DND-41 (cell line): ENCODE results near the gene C1orf35.

Experiments used
- CTCF ChIP-seq: IDR thresholded peaks from 2 replicates; pipeline ENCODE4 v1.5.1; 2012; ENCODE audit warnings: borderline replicate concordance, low read length, moderate library complexity, mild to moderate bottlenecking; ENCODE audit not compliant: poor library complexity, severe bottlenecking; ENCODE audit errors: extremely low read depth
- EZH2 ChIP-seq: IDR thresholded peaks from 3 replicates; pipeline ENCODE4 v1.6.1; 2012; ENCODE audit warnings: borderline replicate concordance, low read depth, mild to moderate bottlenecking, moderate library complexity, low read length, inconsistent platforms; ENCODE audit not compliant: severe bottlenecking

GRCh38 chr1:228098323-228098931 lies 4.7 kb downstream of the C1orf35 start:
- TF ChIP-seq CTCF: no peak
- TF ChIP-seq EZH2: no peak
